HG02970 (cell line): Measurements from ENCODE around the gene CMKLR1.

Source experiments
- ATAC-seq: cut with Tn5 transposase; IDR thresholded peaks from one replicate; pipeline ENCODE4 v1.9.1; 2021; ENCODE audit warnings: mild to moderate bottlenecking, moderate library complexity, moderate number of reproducible peaks; ENCODE audit not compliant: unreplicated experiment, low FRiP score

The CMKLR1 gene

GRCh38 chr12:108363565-108363964 lies 24.5 kb upstream of the CMKLR1 start:
- ATAC-seq: no peak

GRCh38 chr12:108363165-108363564 lies 24.1 kb upstream of the CMKLR1 start:
- ATAC-seq: no peak

- no peak for ATAC-seq
Measured at GRCh38 chr12:108361606-108362005, 22.5 kb upstream of the CMKLR1 start.

- ATAC-seq: no peak
Measured at GRCh38 chr12:108360487-108360886, 21.4 kb upstream of the CMKLR1 start.

- ATAC-seq: no peak
Measured at GRCh38 chr12:108360057-108360456, 20.9 kb upstream of the CMKLR1 start.

GRCh38 chr12:108358580-108358965 lies 19.5 kb upstream of the CMKLR1 start:
- ATAC-seq: no peak

GRCh38 chr12:108357834-108358579 lies 18.9 kb upstream of the CMKLR1 start:
- ATAC-seq: no peak

GRCh38 chr12:108356835-108357806 lies 18.0 kb upstream of the CMKLR1 start:
- ATAC-seq: no peak

- no peak for ATAC-seq
Measured at GRCh38 chr12:108355069-108355468, 16.0 kb upstream of the CMKLR1 start.

GRCh38 chr12:108352591-108352990 lies 13.5 kb upstream of the CMKLR1 start:
- ATAC-seq: no peak

- no peak for ATAC-seq
Measured at GRCh38 chr12:108350511-108350910, 11.4 kb upstream of the CMKLR1 start.

GRCh38 chr12:108349278-108349688 lies 10.2 kb upstream of the CMKLR1 start:
- ATAC-seq: no peak

- ATAC-seq: no peak
Measured at GRCh38 chr12:108348842-108349241, 9.7 kb upstream of the CMKLR1 start.

GRCh38 chr12:108346727-108347710 lies 7.9 kb upstream of the CMKLR1 start:
- no peak for ATAC-seq

GRCh38 chr12:108345716-108346633 lies 6.9 kb upstream of the CMKLR1 start:
- ATAC-seq: no peak

GRCh38 chr12:108342985-108343384 lies 3.9 kb upstream of the CMKLR1 start:
- no peak for ATAC-seq

- no peak for ATAC-seq
Measured at GRCh38 chr12:108341854-108342847, 3.0 kb upstream of the CMKLR1 start.

GRCh38 chr12:108341356-108341755 lies 2.2 kb upstream of the CMKLR1 start:
- ATAC-seq: no peak
